ENCODE data around the gene GOT1. TPM values are rescaled to one million over a fixed set of nuclear protein-coding genes. Genes with fewer than 3 reads are reported as not detected.

Gene GOT1
- total RNA-seq, 4 donors from 2014 or later: 18.4 to 35.0 (median 22.6) TPM

GRCh38 chr10:99412099-99412498 lies 18.3 kb downstream of the GOT1 start:
- Histone ChIP-seq H3K27ac (no peak overlapping the region), H3K27me3 (no peaks in the 10 kb centered on the region), H3K4me1 (no peaks in the 10 kb centered on the region), H3K9me3 (no peaks in the 10 kb centered on the region), H3K4me3 (no peak overlapping the region), H3K36me3 (no peaks in the 10 kb centered on the region)
- no peak for TF ChIP-seq POLR2A (IDR thresholded peaks at IDR 0.05)
- no peak for TF ChIP-seq CTCF (IDR thresholded peaks at IDR 0.05)
- DNase-seq: no peak
- intact Hi-C loops (cut with DNase I; ENCODE audit: low total_unique reads): no loop called here

GRCh38 chr10:99411546-99411945 lies 18.9 kb downstream of the GOT1 start:
- TF ChIP-seq CTCF (IDR thresholded peaks at IDR 0.05): no peak
- no peak for TF ChIP-seq POLR2A (IDR thresholded peaks at IDR 0.05)
- no peak for DNase-seq
- no peak overlapping the region for H3K27ac ChIP-seq
- H3K27me3 ChIP-seq: no peaks in the 10 kb centered on the region
- H3K9me3 ChIP-seq: no peaks in the 10 kb centered on the region
- intact Hi-C loops (cut with DNase I; ENCODE audit: low total_unique reads): no loop called here
- H3K4me3 ChIP-seq: no peak overlapping the region
- no peaks in the 10 kb centered on the region for H3K36me3 ChIP-seq
- H3K4me1 ChIP-seq: no peaks in the 10 kb centered on the region

GRCh38 chr10:99410876-99411275 lies 19.5 kb downstream of the GOT1 start:
- no peak overlapping the region for H3K27ac ChIP-seq
- H3K36me3 ChIP-seq: no peaks in the 10 kb centered on the region
- intact Hi-C loops (cut with DNase I; ENCODE audit: low total_unique reads): no loop called here
- H3K4me3 ChIP-seq: no peak overlapping the region
- DNase-seq: no peak
- H3K4me1 ChIP-seq: no peaks in the 10 kb centered on the region
- TF ChIP-seq CTCF (IDR thresholded peaks at IDR 0.05): no peak
- no peak for TF ChIP-seq POLR2A (IDR thresholded peaks at IDR 0.05)
- H3K9me3 ChIP-seq: no peaks in the 10 kb centered on the region
- no peaks in the 10 kb centered on the region for H3K27me3 ChIP-seq

- Histone ChIP-seq H3K9me3 (no peaks in the 10 kb centered on the region), H3K4me3 (no peak overlapping the region), H3K36me3 (no peaks in the 10 kb centered on the region), H3K27me3 (no peaks in the 10 kb centered on the region), H3K4me1 (no peaks in the 10 kb centered on the region), H3K27ac (no peak overlapping the region)
- DNase-seq: no peak
- TF ChIP-seq CTCF (IDR thresholded peaks at IDR 0.05) (no peak), POLR2A (IDR thresholded peaks at IDR 0.05) (no peak)
- intact Hi-C loops (cut with DNase I; ENCODE audit: low total_unique reads): no loop called here
Measured at GRCh38 chr10:99410146-99410545, 20.3 kb downstream of the GOT1 start.

- H3K4me3 ChIP-seq: no peak overlapping the region
- no peaks in the 10 kb centered on the region for H3K27me3 ChIP-seq
- no peak overlapping the region for H3K27ac ChIP-seq
- no peaks in the 10 kb centered on the region for H3K36me3 ChIP-seq
- no peaks in the 10 kb centered on the region for H3K9me3 ChIP-seq
- no peak for DNase-seq
- intact Hi-C loops (cut with DNase I; ENCODE audit: low total_unique reads): no loop called here
- TF ChIP-seq CTCF (IDR thresholded peaks at IDR 0.05) (no peak), POLR2A (IDR thresholded peaks at IDR 0.05) (no peak)
- H3K4me1 ChIP-seq: no peaks in the 10 kb centered on the region
Measured at GRCh38 chr10:99406149-99406548, 24.3 kb downstream of the GOT1 start.

Measured in uterus (tissue), 4 donors.